Embryonic facial prominence (tissue), 1 donor: ENCODE data around the gene GRID2.
A peak's percentile ranks its signal among the peaks of the same experiment; 100 is the strongest.

Experiments used
- DNase-seq: peaks from one replicate; pipeline ENCODE4 v3.0.0-alpha.2; 2016; ENCODE audit errors: extremely low spot score

Gene GRID2

DNA sequence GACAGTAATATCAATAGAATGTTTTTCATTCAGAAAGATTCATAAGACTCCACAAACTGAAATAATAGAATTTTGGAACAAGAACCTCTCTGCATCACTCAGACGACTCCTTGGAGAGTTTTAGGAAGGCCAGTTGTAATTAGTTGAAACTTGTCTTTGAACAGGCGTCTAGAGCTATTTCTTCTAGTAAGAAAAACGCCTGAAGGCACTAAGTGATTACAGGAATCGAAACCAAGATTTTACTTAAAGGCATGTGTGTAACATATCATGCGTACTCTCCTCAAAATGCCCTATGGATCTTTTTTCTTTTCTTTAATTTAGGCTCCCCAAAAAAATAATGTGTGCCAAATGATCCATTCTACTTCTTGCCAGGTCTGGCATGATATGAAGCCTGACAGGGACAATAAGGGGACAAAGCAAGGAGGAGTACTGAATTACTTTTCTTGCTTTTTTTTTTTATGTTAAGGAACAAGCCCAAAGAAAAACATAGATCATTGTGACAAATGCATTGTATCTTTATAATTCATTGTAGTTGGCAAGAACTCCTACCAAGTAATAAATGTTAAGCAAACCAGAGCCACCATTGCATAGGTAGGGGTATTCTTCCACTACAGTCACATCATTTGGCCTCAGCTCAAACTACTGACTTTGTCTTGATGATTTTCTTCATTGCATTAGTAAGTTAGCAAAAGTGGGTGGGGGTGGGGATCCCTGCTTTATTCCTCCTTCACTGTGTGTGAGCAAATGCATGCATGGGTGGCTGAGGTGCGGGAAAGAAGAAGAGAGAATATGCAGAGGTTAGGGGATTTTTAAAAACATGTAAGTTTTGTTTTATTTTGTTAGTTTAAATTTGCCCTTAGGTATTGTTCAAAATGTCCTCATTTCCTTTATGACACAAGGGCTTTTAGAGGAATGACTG is 1444.9 kb downstream of the GRID2 start:
- DNase-seq: no peak

DNA sequence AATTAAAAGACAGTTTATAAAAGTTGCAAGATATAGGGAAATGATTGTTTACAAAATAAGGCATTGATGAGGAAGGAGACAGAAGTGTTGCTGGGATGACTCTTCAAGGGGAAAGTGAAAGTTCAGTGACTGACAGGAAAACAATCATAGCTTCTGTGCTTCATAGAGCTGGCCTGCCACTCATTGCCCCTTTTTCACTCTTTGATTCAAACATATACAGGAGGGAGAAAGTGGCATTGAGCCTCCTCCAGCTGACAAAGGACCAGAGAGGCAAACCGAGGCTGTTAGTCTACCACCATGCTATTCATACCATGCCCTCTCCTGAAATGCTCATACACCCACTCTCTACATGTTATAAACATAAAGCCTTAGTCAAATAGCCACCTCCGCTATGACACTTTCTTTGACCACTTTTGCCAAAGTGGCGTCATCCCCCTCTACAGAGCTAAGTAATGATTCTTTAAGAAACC is 1445.6 kb downstream of the GRID2 start:
- no peak for DNase-seq

GRCh38 chr4:93751411-93751810 is 1447.6 kb downstream of the GRID2 start:
- DNase-seq: no peak

DNA sequence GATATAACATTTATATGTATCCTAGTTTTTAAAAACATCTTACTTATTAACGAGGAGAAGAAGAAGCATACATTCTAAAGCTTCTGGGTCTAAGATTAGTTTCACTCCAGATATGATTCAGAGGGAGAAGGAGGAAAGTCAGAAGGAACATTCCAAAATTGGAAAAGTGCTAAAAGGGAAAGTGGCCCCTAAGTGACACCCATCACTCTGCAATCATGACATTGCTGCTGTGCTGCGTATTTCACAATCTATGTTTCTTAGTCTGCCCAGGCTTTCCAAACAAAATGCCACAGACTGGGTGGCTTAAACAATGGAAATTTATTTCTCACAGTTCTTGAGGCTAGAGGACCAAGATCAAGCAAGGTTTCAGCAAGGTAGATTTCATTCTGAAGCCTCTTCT is 1452.3 kb downstream of the GRID2 start:
- no peak for DNase-seq

DNA sequence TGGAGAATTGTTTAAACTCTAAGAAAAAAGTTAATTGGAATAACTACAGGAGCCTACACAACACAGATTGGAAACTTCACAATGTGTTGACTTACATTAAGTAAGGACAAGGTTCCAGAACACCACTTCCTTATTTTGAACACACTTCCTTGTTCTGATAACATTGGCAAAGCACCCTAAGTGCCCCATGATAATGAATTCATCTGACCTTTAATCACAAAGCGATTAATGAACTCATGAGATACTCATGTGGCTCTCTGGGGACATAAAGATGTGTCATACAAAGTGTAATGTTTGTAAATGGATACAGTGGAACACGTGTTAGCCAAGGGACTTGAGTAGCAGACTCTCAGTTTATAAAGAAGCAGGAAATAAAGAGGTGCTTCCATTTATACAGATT is 1455.7 kb downstream of the GRID2 start:
- no peak for DNase-seq

DNA sequence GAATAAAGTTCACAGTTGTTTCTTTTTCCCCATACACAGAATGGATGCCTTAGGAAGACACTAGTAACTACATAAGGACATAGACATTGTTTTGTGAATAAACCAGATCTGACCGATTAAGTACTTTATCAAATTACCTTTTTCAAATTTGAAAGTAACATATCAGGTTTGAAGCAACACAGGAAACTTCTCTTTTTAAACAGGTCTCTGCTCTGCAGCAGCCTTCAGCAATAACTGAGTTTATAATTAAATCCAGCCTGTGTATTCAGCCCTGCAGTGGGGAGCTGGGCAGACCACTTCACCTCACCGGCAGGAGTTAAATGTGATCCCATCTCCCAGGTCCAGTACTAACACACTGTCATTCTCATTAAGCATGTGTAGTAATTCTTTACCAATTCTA is 1456.5 kb downstream of the GRID2 start:
- no peak for DNase-seq

- no peak for DNase-seq
Observed at GRCh38 chr4:93761286-93761685, 1457.5 kb downstream of the GRID2 start.

DNA sequence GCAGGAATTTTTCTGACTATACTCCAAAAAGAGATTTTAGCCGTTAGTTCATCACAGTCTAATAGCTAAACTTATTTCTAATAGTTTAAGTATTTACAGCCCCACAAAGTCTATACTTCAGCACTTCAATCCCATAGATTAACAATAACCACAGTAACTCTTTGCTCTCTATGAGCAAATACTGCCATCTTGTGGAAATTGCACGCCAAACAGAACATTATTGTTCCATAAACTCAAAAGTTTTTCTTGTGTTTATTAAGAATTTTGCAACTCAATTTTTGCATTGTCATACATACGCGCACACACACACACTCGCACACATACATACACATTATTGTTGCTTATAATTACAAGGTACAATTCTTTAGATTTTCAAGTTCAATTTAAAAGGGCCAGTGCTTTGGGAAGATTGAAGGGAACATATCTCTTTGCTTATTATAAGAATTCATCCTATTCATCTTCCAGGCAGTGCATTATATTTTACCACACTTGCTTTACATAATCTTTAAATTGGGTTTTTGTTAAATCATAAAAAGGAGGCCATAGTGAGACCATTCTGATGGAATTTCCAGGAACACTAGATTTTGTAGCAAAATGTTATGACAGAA is 1461.0 kb downstream of the GRID2 start:
- DNase-seq: peak; percentile 55

DNA sequence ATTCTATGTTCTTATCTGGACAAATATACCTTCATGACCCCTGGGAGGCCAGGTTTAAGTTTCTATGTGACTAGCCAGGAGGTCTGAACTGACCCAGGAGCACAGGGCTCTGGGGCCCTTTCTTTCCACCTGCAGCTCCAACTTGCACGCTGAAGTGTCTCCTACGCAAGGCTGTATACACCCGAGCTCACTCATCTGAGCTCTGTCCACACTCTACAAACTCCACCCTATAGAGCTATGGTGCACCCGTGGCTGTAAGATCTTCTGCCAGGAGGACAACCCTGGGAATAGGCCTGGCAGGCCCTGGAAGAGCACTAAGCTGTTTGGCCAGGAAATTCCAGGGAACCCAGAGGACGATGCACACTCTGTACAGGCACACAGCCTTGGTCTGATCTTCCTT is 1464.2 kb downstream of the GRID2 start:
- no peak for DNase-seq

- no peak for DNase-seq
Observed at GRCh38 chr4:93770201-93770600, 1466.4 kb downstream of the GRID2 start.

DNA sequence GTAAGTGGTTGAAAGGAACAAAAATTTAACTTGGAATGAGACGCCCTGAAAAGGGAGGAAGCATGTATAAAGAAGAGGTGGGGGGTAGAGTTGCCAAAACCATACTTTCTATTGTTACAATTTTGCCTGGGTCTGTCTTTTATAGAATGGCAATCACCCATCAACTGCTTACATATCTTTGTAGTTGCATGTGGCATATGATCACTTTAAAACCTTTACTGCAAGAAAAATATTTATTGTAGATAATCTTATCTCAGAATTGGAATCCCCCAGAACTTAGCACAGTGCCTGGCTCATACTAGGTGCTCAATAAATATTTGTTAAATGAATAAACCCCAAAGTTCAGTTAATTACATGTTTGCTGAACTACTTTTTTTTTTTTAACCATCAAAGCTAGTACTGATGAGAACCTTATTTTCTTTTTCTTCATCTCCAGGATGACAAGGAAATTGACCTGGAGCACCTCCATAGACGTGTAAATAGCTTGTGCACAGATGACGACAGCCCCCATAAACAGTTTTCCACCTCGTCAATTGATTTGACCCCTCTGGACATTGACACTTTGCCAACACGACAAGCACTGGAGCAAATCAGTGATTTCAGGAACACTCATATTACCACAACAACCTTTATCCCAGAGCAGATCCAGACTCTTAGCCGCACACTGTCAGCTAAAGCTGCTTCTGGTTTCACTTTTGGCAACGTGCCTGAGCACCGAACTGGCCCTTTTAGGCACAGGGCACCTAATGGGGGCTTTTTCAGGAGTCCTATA is 1468.1 kb downstream of the GRID2 start:
- no peak for DNase-seq

GRCh38 chr4:93772858-93773257 is 1469.1 kb downstream of the GRID2 start:
- no peak for DNase-seq

- DNase-seq: no peak
Observed at GRCh38 chr4:93775551-93775950, 1471.8 kb downstream of the GRID2 start.

GRCh38 chr4:93776386-93777080 is 1472.8 kb downstream of the GRID2 start:
- no peak for DNase-seq

GRCh38 chr4:93777081-93777460 is 1473.3 kb downstream of the GRID2 start:
- DNase-seq: no peak

DNA sequence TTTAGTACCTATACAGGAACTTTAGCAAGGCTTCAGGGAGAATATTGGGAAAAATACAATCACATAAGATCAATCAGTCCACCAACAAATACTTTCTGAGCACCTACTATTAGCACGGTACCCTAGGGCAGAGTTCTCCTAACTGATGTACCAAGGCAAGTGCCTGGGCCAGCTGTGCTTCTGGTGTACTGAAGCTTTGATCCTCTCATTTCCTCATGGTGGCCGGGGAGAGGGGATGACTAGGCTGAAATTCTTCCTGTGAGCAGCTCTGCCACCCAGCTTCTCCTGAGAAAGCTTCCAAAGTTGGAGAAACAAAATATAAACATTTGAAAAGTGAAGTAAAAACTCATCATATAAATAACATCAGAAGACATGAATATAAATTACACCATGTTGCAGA is 1475.5 kb downstream of the GRID2 start:
- DNase-seq: no peak

- no peak for DNase-seq
Observed at GRCh38 chr4:93780080-93780479, 1476.3 kb downstream of the GRID2 start.

DNA sequence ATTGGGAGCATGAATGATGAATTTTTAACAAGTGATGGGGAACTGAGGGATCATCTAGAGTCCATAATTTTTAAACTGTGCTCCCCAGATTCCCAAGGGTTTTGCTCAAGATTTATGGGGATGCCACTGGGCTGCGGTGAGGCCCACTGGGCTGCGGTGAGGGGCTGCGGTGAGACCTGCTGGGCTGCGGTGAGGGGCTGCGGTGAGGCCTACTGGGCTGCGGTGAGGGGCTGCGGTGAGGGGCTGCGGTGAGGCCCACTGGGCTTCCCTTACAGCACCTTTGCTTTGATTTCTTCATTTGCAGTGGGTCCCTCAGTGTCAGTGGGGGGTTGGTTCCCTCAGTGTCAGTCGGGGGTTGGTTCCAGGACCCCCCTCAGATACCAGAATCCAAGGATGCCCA is 1477.4 kb downstream of the GRID2 start:
- no peak for DNase-seq

DNA sequence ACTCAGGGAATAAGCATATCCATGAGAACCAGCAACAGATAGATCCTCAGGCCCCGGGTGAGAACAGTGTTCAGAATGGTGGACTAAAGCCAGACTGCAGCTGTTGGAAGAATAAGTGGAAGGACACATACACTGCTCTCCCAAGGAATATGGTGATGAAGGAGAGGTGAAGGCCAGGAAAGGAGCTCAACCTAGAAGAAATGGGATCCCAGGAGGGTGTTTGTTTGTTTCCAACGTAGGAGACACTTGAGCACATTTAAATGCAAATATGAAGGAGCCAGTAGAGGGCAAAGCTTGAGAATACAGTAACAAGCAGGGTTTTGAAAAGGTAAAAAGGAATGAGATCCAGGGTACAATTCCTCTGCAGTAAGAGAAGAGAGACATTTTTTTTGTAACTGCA is 1482.4 kb downstream of the GRID2 start:
- no peak for DNase-seq

- no peak for DNase-seq
Observed at GRCh38 chr4:93788712-93789111, 1484.9 kb downstream of the GRID2 start.

DNA sequence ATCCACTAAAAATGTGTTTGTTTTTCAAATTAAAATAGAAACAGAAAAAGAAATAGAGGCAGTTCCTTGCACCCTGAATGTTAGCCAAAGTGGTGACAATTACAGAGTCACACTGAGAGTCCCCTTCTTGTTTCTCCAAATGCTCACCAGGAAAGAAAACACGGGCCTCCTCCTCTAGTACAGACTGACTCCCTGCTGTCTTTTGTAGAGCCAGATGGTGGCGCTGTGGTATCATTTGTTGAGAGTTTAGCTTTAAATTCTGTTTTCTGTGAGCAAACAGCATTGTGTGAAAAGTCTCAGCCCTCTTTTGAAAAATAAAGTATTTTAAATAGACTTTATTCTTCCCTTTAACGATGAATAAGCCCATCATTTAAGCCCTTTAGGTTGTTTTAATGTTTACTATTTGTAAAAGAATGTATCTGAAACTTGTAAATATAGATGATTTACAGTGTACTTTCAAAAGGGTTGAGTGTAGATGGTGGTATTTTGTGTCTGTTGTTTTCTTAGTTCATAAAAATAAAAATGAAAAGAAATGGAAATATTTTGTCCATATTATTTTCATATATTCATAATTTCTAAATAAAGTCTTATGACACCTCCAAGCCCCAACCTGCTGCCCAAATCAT is 1487.9 kb downstream of the GRID2 start:
- DNase-seq: peak; percentile 46
